DOHH2 (cell line): ENCODE results near the gene DCST1.

Experiments used
- EZH2phosphoT487 ChIP-seq: fragments of 200-600 bp; sonication (generic); IDR thresholded peaks from 2 replicates; pipeline ENCODE4 v1.6.1; 2017; ENCODE audit warnings: borderline replicate concordance, mild to moderate bottlenecking, antibody characterized with exemption, low read length, moderate library complexity, mixed read lengths
- TF ChIP-seq, protein P1 (sequence below): fragments of 200-600 bp; sonication (generic); IDR thresholded peaks from one replicate; pipeline ENCODE4 v1.5.1; 2014; ENCODE audit warnings: antibody characterized with exemption, mild to moderate bottlenecking, low read depth, low read length; ENCODE audit not compliant: poor library complexity, severe bottlenecking

DNA sequence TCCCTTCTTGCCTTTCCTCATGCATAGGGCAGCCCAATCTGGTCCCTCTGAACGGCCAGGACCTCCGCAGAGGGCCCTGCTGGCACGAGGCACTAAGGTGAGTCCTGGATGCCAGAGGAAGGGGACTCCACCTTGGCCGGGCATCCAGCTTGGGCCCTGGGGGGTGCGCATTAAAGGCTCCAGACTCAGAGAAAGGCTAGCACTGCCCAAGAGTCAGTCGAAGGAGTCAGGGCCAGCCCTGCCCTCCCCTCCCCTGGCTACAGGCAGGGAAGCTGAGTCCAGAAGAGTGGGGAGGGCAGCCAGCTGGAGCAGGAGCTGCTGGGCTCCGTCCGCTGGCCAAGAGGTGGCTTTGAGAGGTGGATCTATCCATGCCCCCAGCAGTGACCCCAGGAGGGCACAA is 27.1 kb downstream of the DCST1 start:
- TF ChIP-seq, protein P1, sequence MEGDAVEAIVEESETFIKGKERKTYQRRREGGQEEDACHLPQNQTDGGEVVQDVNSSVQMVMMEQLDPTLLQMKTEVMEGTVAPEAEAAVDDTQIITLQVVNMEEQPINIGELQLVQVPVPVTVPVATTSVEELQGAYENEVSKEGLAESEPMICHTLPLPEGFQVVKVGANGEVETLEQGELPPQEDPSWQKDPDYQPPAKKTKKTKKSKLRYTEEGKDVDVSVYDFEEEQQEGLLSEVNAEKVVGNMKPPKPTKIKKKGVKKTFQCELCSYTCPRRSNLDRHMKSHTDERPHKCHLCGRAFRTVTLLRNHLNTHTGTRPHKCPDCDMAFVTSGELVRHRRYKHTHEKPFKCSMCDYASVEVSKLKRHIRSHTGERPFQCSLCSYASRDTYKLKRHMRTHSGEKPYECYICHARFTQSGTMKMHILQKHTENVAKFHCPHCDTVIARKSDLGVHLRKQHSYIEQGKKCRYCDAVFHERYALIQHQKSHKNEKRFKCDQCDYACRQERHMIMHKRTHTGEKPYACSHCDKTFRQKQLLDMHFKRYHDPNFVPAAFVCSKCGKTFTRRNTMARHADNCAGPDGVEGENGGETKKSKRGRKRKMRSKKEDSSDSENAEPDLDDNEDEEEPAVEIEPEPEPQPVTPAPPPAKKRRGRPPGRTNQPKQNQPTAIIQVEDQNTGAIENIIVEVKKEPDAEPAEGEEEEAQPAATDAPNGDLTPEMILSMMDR: no peak
- no peak for TF ChIP-seq EZH2phosphoT487
